Measurements from ENCODE around the gene SLC28A3.

SLC28A3 gene

DNA sequence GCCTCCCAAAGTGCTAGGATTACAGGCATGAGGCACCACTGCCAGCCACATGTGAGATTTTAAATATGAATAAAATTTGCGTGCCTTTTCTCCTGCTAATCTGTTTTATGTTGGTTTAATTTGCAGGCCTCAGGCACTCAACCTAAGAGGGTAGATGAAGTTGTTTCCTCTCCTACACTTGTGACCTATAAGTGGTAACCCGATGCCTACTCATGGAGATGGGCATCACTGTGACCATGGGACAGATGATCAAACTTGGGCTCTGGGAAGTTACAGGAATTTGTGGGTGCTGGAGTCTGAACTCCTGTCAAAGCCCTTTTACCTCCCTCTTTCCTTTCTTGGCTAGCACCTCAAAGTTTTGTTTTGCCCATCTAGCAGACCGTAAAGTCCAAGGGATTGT lies 1.1 kb downstream of the SLC28A3 start:
- no peak for DNase-seq

DNA sequence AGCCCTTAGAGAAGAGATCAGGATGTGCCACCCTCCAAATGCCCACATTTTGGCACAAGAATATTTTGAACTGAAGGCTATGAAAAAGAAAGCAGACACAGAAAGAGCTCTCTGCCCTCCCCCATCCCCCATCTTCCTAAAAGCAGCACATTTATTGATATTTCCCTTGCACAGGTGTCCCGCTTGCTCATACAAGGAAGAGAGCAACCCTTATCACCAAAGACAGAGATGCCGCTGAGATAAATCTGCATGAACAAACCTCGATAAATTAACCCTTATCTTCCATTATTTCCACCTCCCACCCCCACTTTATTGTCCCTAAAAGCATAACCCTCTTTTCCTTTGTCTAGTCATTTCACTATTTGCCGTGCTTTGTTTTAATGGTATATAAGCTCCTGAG lies 1.8 kb downstream of the SLC28A3 start:
- DNase-seq, result no peak

DNA sequence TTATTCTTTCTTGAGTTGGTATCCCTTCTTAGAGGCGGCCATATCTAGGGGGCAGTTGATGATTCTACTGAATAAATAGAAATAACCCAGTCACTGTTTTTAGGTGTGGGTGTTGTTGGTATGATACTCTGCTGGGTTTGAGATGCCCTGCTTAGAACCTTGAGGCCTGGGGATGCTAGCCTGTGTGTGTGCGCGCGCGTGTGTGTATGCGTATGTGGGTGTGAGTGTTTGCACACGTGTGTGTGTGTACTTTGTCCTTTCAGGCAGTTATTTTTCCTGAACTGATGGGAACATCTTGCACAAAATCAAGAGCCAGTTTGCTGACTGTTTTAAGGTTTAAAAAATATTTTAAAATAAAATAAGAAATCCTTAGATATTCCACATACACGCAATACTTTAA lies 3.3 kb downstream of the SLC28A3 start:
- no peak for DNase-seq

DNA sequence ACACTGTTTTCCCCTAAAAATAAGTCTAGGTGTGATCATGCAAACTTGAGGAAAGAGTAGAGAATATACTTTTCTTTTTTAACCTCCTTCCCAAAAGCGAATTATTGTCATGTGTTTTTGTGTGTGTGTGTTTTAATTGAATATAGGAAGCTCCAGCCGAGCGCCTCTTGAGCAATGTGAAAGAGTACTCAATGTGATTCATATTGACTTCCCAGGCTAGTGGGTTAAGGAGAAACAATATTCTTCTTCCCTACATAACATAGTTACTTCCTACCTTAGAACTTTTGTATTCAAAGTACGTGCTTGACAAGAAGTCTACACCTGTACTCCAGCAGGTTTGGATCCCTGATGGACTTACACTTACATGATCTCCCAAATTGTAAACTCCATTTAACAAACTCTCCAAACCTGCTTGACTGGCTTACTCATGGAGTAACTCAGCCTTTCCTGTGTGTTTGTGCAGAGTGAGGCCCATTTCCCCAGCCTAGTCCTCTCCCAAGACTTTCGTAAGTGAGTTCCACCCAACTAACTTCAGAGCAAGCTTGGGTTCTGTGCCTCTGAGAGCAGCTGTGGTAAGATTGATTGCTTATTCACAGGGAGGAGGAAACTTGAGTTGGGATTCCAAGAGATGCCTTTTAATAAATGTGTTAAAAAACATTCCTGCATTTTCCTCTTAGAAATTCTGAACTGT lies 9.3 kb downstream of the SLC28A3 start:
- no peak for DNase-seq

DNA sequence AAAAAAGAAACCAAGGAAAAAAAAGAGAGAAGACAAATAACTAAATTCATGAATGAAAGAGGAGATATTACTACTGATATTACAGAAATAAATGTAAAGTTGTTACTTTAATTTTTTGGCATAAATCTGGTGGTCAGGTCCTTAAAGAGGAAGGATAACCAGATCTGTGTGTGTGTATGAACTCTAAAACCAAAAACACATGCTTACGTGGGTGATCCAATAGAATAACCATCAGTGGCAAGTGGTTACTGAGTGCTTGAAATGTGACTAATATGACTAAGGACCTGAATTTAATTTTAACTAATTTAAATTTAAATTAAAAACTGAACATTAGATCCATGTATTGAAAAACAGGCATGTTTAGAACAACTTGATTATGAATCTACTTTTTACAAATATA lies 10.3 kb downstream of the SLC28A3 start:
- DNase-seq, result no peak

DNA sequence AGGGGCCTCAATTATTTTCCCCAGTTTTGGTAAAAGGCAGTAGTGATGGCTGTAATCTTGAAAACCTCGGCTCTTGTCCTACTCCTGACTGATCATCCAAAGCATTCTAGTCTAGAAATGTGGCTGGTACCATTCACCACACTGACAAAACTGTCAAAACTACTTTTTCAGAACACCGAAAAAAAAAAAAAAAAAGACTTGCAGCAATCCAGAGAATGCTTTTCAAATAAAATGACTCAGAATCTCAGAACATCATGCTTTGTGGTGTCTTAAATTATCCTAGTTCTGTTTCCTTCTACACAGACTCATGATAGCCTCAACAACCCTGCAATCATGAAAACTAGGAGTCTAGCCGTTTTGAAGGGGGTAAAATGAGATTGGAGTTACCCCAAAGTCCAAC lies 13.4 kb downstream of the SLC28A3 start:
- no peak for DNase-seq

DNA sequence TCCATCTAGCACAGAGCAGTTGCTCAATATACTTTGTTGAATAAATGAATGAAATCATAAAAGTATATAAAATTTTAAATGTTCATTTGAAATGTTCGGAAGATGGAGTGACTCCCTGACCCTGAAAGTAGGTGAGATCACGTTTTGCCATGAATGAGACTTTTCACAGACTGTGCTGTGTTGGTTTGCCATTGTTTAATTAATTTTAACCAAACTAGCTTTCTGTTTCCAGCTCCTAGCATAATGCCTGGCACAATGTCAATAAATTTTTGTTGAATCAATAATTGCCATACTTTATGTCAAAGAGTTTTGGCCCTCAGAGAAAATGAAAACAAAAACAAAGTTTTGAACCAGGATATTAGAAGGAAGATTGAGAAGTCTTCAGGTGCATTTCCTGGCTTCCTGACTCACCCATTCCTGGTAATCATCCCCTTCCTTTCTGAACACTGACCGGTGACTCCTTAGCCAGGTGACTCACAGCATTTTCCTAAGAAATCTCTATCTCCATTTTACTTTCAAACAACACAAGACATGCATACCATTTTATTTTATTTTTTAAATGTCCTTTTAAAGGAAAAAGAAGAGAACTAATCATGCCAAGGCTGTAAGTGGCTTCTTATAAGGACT lies 15.1 kb downstream of the SLC28A3 start:
- no peak for DNase-seq

DNA sequence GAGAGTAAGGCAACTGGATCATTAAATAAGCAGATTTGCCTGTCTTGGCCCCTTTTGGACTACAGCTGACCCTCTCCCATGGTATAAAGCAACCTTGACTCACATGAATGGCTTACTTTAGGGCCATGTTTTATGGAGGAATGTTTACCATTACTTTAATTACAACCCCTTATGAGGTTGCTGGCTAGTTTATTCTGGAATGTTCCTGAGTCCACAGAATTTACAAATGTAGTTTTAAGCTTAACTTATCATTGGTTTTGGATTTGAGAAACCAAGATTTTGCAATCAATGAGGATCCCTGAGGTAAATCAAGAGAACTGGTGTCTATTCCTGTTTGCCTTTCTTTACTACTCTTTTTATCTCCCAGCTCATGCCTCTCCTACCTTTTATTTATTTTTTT lies 15.7 kb downstream of the SLC28A3 start:
- DNase-seq, result no peak

DNA sequence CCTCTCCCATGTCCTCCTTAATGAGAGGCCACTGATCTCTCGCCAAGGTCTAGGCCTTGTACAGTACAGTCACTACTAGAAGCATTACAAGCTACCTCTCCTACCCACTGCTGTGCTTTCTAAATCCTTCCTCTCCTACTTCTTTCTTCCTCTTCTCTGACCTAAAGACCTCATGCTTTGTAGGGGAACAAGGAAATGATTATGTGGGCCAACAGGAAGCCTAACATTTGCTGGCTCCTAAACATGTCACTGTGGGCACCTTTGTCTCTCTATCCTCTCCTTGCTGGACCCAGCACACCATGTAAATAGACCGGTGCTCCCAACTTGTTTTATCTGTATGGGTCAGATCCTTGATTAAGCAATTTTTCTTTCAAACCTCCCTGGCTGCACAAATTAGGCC lies 16.7 kb downstream of the SLC28A3 start:
- no peak for DNase-seq

DNA sequence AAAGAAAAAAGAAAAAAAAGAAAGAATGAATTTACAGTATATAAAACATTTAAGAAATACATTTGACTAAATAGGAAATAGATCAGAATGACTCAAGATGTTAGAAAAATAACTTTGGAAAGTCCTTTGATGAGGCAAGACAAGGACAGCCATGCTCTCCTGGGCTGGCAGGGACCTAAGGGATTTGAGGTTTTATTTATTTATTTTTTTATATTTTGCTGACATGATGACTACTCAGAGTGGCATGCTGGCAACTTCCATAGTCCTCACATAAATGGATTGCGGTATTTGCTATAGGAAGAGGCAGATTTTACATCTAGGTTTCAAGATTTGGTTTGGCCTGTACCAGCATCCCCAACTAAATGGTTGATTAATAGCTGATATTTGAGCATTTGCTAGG lies 17.7 kb downstream of the SLC28A3 start:
- no peak for DNase-seq

DNA sequence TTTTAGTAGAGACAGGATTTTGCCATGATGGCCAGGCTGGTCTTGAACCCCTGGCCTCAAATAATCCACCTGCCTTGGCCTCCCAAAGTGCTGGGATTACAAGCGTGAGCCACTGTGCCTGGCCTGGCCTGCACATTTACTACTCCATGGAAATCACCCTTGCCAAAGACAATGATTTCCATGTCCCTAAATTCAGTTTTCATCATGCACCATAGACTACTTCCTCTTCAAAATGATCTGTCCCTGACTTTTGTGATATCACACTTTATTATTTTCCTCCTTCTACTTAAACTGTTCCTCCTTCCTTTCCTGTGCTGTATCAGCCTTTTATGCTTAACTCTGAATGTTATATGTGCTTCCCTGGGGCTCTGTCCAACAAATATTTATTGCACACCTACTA lies 20.3 kb downstream of the SLC28A3 start:
- no peak for DNase-seq

DNA sequence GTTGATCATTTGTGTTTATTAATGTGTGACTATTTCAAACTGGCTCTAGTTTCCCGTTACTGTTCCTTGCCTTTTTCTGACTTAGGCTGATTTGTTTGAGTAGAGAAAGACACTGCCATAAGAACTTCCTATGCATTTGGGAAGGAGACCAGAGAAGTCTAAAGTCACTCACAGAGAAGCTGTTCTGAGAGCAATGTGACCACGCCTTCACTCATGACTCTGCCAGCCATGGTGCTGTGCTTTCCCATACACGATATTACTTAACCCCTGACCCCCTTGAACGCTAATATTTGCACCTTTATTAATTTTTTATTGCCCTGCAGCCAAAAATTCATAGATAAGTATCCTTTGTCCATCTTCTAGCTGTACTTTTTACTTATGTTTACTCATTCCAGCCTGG lies 20.9 kb downstream of the SLC28A3 start:
- no peak for DNase-seq

DNA sequence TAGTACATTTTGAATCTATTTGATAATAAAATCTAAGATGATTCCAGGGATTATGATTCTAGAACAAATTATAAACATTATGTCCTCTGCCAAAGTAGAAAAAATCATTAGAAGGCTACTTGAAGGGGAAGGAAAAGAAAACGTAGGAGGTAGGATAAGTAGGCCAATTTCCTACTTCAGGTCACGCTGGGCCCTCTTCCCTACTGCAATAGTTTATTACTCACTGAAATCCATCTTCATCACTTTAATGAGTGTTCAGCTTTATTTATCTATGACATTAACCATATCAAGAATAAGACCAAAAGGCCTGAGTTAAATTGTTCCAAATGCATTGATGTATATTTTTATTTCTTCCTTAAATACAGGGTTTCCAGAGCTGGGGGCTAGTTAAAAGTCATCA lies 21.6 kb downstream of the SLC28A3 start:
- DNase-seq, result no peak

DNA sequence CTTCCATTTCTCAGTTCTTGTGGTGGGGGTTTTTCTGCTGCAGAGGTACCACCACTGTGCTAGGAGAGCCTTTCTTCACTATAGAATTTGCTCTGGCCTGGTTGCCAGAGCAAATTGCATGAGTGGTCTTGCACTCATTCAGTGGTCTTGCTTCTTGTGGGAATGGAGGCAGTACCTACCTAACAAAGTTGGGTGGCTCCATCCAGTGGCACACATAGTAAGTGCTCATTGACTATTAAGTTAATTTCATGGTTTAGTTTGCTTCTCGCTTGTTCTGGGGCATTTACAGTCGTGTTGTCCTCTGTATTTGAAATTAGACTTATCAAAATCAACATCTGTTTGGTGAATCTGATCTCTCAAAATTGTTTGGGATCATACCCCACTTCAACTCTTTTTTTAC lies 23.0 kb downstream of the SLC28A3 start:
- no peak for DNase-seq

DNA sequence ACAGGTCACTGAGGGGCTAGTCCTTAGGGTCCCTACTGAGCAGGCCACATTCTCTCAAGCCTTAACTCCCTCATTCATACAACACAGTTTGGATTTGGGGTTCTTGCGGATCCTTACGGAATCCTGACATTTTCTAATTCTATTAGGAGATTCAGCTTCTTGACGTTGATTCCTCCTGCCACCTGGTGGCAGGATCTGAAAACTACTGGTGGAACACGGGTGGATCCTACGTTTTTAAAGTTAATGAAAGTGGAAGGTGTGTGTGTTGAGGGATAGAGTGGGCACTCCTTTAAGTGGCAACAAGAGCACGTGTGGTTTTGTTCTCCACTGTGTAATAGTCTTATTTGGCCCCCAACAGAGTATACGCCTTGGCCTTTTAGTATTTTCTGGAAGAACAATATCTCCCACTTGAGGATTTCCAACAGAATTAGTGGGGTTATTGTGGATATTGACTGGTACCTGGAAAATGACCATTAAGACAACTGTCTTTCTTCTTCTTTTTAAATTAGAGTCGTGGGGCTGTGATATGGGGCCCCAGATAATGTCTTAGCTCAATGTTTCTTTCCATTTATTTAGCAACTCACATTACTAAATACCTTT lies 25.2 kb downstream of the SLC28A3 start:
- DNase-seq, result peak; percentile 44

DNA sequence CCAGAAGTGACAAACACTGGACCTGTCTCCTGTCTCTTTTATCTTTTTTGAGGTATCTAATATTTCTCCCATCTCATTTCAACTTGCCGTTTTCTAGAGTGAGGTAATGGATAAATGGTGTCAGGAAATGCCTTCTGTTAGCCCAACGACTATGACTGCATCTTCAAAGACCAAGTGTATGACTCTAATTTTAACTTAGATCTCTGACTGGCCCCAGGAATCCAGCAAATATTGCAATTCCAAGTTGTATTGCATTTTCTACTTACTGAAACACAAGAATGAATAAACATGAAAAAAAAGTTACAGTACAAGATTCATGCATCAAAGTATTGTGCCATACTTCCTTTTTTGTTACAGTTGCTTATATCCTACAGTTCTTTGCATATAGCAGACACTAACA lies 26.3 kb downstream of the SLC28A3 start:
- no peak for DNase-seq

DNA sequence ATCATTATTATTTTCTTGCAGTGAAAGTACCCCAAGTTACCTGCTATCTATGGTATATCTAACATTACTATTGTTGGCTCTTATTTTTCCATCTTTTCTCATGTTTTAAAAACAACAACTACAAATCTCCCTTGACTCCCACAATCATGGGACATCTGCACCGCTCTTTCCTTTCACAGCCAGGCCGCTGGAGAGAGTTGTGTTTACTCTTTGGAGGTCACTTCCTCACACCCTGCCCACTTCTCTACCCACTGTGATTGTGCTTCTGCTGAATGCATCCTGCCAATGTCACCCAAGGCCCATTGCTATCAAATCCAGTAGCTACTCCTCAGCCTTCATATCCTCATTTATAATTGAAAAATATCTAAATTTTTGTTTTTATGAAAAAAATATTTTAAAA lies 29.7 kb downstream of the SLC28A3 start:
- DNase-seq, result no peak

DNA sequence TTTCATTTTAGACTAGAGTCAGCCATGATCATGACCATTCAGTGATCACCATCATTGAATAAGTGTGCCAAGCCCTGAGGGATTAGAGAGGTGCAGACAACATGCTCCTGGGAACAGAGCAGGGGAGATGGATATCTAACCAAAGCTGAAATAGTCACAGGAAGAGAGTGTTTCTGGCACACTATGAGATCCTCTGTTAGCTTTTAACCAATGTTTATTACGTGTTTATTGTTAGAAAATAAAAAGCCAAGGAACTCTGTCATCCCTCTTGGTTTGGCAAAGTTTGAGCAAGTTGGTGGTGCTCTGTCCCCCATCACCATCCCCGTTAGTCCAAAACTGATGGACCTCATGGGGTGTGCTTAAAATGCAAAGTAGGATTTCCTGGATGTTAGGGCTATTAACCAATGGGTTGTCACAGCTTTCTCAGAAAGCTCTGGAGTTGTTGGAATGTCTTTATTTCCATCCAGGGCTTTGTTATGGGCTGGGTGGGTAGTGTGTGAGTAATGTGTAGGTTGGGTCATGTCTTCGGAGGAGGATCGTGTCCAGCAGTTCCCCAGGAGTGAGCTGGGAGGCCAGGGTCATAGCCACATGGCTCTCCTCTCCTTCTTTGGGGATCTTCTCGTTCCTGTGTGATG lies 34.9 kb downstream of the SLC28A3 start:
- DNase-seq, result no peak

DNA sequence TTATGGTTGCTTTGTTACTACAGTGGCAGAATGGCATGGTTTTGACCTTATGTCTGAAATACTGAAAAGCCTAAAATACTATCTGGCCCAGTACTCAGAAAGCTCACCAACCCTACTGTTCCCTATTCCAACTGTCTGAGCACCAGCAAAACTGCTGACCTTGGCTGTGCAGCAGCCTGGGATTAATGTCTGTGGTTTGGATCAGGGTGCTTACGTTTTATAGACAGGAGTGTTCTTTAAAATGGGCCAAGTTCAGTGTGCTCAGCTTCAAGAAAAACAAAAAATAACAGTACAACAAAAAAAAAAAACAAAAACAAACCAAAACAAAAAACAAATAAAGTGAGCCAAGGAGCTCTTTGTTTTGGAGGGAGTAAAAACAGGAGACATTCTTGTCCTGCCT lies 36.4 kb downstream of the SLC28A3 start:
- DNase-seq, result no peak

DNA sequence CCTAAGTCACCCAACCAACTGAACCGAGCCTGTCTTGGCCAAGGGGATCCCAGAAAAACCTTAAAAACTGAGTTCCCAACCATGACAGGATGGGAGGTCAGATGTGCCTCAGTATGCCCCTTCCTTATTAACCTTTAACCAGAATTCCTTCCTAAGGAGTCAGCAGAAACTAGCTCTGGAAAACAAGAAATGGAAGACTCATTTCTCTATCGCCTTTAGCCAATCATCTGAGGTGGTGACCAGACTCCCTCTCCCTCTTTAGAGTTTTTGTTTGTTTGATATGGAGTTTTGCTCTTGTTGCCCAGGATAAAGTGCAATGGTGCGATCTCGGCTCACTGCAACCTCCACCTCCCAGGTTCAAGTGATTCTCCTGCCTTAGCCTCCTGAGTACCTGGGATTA lies 37.5 kb downstream of the SLC28A3 start:
- no peak for DNase-seq

DNA sequence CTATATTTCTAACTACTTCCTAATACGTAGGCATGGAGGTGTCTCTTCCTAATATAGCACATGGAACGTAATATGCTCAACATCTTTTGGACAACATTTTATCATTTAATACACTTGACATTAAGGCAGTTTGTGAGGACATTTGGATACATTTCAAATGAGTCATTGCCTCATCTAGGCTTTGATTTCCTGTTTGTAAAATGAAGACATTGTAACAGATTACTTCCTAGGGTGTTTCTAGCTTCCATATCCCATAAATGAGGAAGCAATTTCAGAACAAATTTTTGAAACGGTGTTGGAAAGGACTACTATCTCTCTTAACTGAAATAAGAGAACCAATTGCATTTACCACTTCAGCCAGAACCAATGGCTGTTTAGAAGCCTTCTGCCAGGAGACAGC lies 38.7 kb downstream of the SLC28A3 start:
- DNase-seq, result no peak

DNA sequence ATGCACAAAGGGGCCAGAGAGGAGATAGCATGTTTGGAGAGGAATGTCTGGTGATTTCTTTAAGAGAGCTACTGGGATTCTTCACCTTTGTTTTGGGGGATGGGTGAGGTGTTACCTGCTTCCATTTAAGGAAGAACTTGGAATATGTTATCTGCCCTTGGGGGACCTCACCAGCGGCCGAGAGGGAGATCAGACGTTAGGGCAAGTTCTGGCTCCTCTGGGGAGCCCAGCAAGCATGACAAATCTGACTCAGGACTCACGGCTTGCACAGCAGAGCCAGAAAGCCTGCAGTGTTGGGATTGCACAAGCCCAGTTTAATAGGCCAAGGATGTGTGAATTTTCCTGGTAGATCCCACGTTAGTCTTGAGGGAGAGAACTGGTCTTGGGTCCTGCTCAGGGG lies 40.3 kb downstream of the SLC28A3 start:
- no peak for DNase-seq

DNA sequence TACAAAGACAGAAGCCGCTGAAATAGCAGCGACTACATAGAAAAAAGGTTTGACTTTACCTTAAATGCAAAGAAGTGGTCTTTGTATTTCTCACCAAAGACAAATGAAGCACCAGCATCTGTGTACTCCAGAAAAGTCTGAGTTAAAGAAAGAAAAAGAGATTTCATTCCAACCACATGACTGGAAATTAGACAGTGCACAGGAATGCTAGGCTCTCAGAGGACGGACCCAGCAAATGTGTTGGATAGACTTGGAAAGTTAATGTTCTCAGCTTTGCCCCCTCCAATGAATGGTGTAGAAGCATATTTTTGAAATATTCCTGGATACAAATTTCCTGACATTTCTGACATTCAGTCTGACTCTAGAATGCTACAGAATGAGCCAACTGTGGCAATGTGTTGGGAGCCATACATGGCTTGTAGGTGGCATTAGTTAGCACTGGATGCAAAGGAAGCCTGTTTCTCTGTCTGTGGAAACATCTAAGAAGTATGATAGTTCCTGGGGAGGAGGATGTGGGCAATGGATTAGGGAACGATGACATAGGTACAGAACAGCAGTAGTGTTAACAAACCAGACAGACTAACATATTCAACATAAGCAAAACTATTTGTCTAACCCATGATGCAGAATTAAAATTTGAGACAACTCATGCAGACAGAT lies 43.3 kb downstream of the SLC28A3 start:
- DNase-seq, result no peak

All from NCI-H1105 treated with DMSO at 0.1 percent for 48 hours (cell line).